ENCODE results near the gene GRIK5. TPM values are rescaled to one million over a fixed set of nuclear protein-coding genes. Genes with fewer than 3 reads are reported as not detected.

The GRIK5 gene, protein sequence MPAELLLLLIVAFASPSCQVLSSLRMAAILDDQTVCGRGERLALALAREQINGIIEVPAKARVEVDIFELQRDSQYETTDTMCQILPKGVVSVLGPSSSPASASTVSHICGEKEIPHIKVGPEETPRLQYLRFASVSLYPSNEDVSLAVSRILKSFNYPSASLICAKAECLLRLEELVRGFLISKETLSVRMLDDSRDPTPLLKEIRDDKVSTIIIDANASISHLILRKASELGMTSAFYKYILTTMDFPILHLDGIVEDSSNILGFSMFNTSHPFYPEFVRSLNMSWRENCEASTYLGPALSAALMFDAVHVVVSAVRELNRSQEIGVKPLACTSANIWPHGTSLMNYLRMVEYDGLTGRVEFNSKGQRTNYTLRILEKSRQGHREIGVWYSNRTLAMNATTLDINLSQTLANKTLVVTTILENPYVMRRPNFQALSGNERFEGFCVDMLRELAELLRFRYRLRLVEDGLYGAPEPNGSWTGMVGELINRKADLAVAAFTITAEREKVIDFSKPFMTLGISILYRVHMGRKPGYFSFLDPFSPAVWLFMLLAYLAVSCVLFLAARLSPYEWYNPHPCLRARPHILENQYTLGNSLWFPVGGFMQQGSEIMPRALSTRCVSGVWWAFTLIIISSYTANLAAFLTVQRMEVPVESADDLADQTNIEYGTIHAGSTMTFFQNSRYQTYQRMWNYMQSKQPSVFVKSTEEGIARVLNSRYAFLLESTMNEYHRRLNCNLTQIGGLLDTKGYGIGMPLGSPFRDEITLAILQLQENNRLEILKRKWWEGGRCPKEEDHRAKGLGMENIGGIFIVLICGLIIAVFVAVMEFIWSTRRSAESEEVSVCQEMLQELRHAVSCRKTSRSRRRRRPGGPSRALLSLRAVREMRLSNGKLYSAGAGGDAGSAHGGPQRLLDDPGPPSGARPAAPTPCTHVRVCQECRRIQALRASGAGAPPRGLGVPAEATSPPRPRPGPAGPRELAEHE
- 0.77 TPM in 1 of 2 replicates, not detected in the other for total RNA-seq

DNA sequence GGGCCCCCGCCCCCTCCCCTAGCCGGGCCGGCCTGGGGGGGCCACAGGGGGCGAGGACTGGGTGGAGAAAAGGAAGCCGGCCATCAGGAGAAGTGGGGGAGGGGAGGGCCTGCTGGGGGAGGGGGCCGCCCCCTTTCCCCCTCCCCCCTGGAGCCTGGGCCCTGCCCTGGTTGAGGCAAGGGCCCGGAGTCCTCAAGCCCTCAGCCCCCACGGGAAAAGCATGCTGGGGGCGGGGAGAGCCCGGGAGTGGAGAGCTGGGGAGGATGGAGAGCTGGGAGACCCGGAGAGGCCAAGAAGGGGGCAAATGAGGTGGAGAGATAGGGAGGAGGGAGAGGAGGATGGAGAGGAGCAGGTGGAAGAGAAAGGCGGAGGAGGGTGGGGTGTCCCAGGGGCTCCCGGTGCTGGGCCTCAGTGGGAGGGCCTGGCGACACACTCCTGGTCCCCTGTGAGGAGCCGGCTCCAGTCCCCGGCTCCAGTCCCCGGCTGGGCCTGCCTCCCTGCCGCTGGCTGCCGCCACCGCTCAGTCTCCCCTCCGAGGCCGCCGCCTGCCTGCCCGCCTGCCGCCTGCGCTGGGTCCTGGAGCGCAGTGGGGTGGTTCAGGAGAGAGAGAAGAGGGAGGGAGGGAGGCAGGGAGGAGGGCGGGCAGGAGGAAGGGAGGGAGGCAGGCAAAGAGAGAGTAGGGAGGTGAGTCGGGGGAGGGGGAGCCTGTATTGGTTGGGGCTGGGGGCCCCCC lies at the start of gene GRIK5:
GRIK5 (minus strand) TSS at position 588 of the 733 bp plus-strand sequence. CDS start 4,436 bp downstream, outside the sequence.

DNA sequence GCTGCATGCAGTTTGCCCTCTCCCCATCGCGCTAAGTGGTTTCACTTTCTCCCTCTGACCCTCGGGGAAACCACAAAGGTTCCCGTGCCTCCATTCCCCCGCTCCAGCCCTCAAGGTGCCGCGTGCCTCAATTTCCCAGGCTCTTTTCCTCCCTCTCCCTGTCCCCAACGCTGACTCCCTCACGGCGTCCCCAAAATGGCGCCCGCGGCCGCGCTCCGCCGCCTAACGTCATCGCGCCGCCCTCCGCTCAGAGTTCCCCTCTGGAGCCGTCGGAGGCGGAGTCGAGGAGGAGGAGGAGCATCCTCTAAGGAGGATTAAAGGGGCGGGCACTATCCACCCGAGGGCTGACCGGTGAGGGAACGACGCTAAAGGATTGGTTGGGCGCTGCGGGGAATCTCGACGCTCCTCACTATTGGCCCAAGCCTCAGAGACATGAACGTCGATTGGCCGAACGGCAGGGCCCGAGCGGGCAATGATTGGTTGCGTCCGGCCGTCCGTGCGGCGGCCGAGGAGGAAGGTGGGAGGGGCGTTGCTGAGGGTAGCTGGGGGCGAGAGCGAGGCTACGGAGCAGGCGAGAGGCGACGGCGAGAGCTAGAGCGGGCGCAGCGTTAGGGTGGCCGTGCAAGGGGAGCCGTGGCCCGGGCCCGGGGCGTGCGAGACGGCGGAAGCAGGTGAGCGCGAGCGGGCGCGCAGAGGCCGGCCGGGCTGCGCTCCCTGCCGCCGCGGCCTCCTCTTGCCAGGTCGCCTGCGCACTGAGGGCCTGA lies 5.8 kb upstream of the GRIK5 start, which contains the start of gene ZNF574:
ZNF574 (plus strand) TSS at position 551 of the 764 bp plus-strand sequence. CDS start 2,441 bp downstream, outside the sequence.

DNA sequence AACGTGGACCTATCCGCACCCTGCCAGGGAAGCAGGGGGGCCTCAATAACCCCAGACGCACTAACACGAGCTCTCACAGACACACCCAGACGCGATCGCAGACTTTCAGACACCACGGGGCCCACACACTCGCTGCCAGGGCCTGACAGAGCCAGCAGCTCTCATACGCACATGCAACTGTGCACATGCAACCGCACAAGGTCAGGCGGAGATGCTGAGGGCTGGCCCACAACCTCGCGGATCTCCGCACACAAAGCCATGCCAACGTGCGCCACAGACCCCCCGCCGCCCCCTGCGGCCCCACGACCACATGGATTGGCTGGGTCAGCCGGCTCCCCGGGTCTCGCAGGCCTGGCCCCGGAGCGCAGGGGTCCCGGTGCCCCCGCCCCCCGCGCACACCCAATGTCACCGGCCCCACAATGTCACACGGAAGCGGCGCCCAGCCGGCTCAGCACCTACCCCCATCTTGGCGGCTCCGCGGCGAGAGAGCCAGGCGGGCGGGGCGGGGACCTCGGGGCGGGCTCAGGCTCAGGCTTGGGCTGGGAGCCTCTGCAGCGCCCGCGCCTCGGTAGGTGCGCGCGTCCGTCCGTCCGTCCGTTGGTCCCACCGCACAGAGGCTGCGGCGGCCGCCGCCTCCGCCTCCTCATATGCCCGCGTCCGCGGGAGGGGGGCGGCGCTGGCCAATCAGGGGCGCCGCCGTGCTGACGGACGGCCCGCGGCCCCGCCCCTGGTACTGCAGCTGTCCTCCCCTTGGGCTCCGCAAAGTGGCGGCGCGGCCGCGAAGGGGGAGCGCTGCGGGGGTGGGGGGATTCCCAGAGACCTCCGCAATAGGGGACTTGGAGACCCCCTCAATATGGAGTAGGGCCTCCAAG lies 76.2 kb downstream of the GRIK5 start, which contains the start of gene ATP1A3:
ATP1A3 (minus strand) TSS at position 619 of the 872 bp plus-strand sequence; CDS start at position 465, 154 bp downstream.

DNA sequence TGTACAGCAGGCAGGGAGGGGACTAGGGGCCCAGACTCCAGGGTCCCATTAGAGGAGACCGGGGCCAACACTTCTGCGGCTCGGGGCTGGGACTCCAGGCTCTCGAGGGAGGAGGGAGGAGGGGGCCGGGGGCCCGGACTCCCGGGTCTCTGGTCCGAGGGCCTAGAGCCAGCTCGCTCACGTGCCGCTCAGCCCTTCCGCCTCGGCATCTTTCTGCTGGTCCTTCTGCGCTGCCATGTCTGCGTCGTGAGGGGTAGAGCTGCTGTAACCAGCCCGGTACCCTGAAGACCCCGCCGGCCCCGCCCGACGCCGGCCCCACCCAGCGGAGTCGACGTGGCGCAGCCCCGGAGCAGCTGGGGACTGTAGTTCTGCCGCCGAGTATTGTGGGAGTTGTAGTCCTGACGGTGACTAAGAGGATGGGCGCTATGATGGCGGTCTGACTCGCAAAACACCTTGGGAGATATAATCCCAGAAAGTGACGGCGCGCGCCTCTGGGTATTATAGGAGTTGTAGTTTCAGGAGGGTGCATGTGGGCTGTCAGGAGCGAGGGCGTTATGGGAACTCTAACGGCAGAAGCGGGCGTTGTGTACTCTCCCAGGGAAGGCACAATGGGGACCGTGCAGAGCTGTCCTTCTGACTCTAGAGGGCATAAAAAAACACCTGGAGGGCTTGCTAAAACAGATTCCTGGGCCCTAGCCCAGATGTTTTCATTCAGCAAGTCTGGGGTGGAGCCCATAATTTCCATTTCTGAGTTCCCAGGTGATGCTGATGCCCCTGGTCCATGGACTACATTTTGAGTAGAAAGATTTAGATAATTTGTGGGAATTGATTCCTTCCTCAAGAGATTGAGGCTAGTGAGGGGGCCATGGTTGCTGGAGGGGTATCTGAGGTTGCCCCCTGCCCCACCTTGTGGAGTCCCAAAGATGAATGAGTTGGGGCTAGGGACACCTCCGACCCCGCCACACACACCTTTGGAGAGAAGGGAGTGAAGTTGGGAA lies 110.7 kb downstream of the GRIK5 start, which contains the start of gene RABAC1:
RABAC1 (minus strand) TSS at position 266 of the 998 bp plus-strand sequence; CDS start at position 237, 29 bp downstream.

Other genes with a start within 250 kb of the GRIK5 start
- not detected in 2 replicates for gene LYPD4, start 225.5 kb downstream of the GRIK5 start, total RNA-seq
- gene DMRTC2, start 225.2 kb downstream of the GRIK5 start, total RNA-seq, result not detected in 2 replicates
- gene RPS19, start 210.0 kb downstream of the GRIK5 start, total RNA-seq, result 2,273 and 2,973 TPM in 2 replicates
- 0.35 TPM in 1 of 2 replicates, not detected in the other for gene CD79A, start 192.9 kb downstream of the GRIK5 start, total RNA-seq
- 38.1 and 53.3 TPM in 2 replicates for gene ARHGEF1, start 187.0 kb downstream of the GRIK5 start, total RNA-seq
- gene ERFL, start 141.8 kb downstream of the GRIK5 start, total RNA-seq, result 0.23 and 0.77 TPM in 2 replicates
- gene RABAC1, start 110.9 kb downstream of the GRIK5 start, total RNA-seq, result 305 and 454 TPM in 2 replicates
- gene ATP1A3, start 76.0 kb downstream of the GRIK5 start, total RNA-seq, result 0.34 TPM in 1 of 2 replicates, not detected in the other
- 12.5 and 20.0 TPM in 2 replicates for gene ZNF574, start 6.0 kb upstream of the GRIK5 start, total RNA-seq
- not detected in 2 replicates for gene POU2F2, start 62.2 kb upstream of the GRIK5 start, total RNA-seq
- 12.0 and 13.4 TPM in 2 replicates for gene DEDD2, start 147.5 kb upstream of the GRIK5 start, total RNA-seq
- gene ZNF526, start 150.1 kb upstream of the GRIK5 start, total RNA-seq, result 4.3 and 8.2 TPM in 2 replicates
- gene GSK3A, start 172.4 kb upstream of the GRIK5 start, total RNA-seq, result 16.3 and 17.9 TPM in 2 replicates
- 36.2 and 47.7 TPM in 2 replicates for gene ERF, start 184.9 kb upstream of the GRIK5 start, total RNA-seq
- gene CIC, start 199.0 kb upstream of the GRIK5 start, total RNA-seq, result 42.0 and 69.8 TPM in 2 replicates
- gene PRR19, start 231.9 kb upstream of the GRIK5 start, total RNA-seq, result 0.35 and 8.3 TPM in 2 replicates
- gene PAFAH1B3, start 232.4 kb upstream of the GRIK5 start, total RNA-seq, result 16.9 and 27.4 TPM in 2 replicates
- gene TMEM145, start 243.1 kb upstream of the GRIK5 start, total RNA-seq, result not detected in 2 replicates